Stimulated activated CD4-positive, alpha-beta T cell treated with anti-CD3 and anti-CD28 coated beads, Interleukin-12 subunit alpha, Interleukin-12 subunit beta, amount 100 ng/mL, for 24 hours (primary cell): ENCODE measurements around the gene OSBPL10.
"Not testable (repeated sequence)": the region's sequence is repeated elsewhere in the genome, so short reads cannot be mapped to it uniquely, and the experiment has no call there.

ENCODE experiments used
- DNase-seq, 2 experiments: peaks; one replicate each; pipeline ENCODE4 v3.0.0-alpha.2; 2020; ENCODE audit warnings: low read depth in 2 of 2

The OSBPL10 gene

GRCh38 chr3:31891876-31892455 lies 89.1 kb downstream of the OSBPL10 start:
- no peak for DNase-seq

- DNase-seq: no peak
These were observed 90.2 kb downstream of the OSBPL10 start for GRCh38 chr3:31890742-31891469.

GRCh38 chr3:31890007-31890406 lies 91.1 kb downstream of the OSBPL10 start:
- no peak for DNase-seq

GRCh38 chr3:31885235-31885634 lies 95.8 kb downstream of the OSBPL10 start:
- no peak for DNase-seq

- no peak for DNase-seq
These were observed 96.8 kb downstream of the OSBPL10 start for GRCh38 chr3:31884251-31884650.

GRCh38 chr3:31882895-31883294 lies 98.2 kb downstream of the OSBPL10 start:
- DNase-seq: no peak

- no peak for DNase-seq
These were observed 98.6 kb downstream of the OSBPL10 start for GRCh38 chr3:31882431-31882830.

GRCh38 chr3:31880482-31881078 lies 100.5 kb downstream of the OSBPL10 start:
- no peak for DNase-seq

- no peak for DNase-seq
These were observed 101.0 kb downstream of the OSBPL10 start for GRCh38 chr3:31880020-31880419.

- DNase-seq: no peak
These were observed 101.7 kb downstream of the OSBPL10 start for GRCh38 chr3:31879365-31879764.

- DNase-seq: no peak
These were observed 102.7 kb downstream of the OSBPL10 start for GRCh38 chr3:31878231-31878838.

GRCh38 chr3:31876331-31876730 lies 104.7 kb downstream of the OSBPL10 start:
- no peak for DNase-seq

- no peak for DNase-seq
These were observed 105.6 kb downstream of the OSBPL10 start for GRCh38 chr3:31875437-31875836.

- DNase-seq: no peak
These were observed 107.7 kb downstream of the OSBPL10 start for GRCh38 chr3:31873254-31873820.

GRCh38 chr3:31871939-31872507 lies 109.0 kb downstream of the OSBPL10 start:
- DNase-seq: no peak

- DNase-seq: not testable (repeated sequence)
These were observed 111.0 kb downstream of the OSBPL10 start for GRCh38 chr3:31870111-31870510.

GRCh38 chr3:31868236-31868635 lies 112.8 kb downstream of the OSBPL10 start:
- no peak for DNase-seq

- DNase-seq: no peak
These were observed 118.3 kb downstream of the OSBPL10 start for GRCh38 chr3:31862666-31863279.

GRCh38 chr3:31861826-31862225 lies 119.2 kb downstream of the OSBPL10 start:
- no peak for DNase-seq

GRCh38 chr3:31860642-31861041 lies 120.4 kb downstream of the OSBPL10 start:
- not testable (repeated sequence) for DNase-seq

- DNase-seq: no peak
These were observed 121.8 kb downstream of the OSBPL10 start for GRCh38 chr3:31859245-31859644.

- DNase-seq: no peak
These were observed 122.6 kb downstream of the OSBPL10 start for GRCh38 chr3:31858439-31858838.
